GM19025 (cell line): ENCODE results near the gene OOSP4A.
"Not testable (repeated sequence)": the region's sequence is repeated elsewhere in the genome, so short reads cannot be mapped to it uniquely, and the experiment has no call there.

Experiments used
- ATAC-seq: cut with Tn5 transposase; IDR thresholded peaks from one replicate; pipeline ENCODE4 v1.9.1; 2021; ENCODE audit warnings: mild to moderate bottlenecking, low read depth, moderate library complexity; ENCODE audit not compliant: unreplicated experiment

Gene OOSP4A

DNA sequence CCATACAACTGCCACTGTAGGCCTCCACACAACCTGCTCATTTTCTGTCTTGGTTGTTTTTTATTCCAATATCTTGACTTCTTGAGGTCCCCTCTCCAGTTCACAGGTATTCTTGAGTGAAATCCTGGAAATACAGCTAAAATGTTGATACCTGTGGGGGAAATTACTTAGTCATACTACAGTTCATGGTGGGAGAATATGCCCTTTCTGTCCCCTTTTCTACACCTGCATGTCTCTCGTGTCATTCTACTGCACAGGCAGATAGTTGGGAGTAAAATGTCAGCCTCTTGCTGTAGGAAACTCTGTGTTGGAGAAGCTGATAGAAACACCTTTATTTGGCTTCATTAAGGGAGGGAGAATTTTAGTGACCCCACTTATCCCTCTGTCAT, 4.6 kb downstream of the OOSP4A start:
- ATAC-seq: no peak

DNA sequence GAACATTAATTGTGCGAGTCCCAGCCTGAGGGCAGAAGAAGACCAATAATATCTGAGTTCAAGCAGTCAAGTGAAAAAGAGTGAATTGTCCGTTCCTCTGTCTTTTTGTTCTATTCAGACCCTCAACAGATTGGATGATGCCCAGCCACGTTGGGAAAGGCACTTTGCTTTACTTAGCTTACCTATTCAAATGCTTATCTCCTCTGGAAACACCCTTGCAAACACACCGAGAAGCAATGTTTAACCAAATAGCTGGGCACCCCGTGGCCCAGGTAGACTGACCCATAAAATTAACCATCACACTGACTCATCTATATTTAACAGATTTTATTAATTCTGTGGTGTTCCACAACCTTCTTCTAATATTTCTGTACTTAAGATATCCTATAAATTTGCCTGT, 9.3 kb downstream of the OOSP4A start:
- ATAC-seq: no peak

DNA sequence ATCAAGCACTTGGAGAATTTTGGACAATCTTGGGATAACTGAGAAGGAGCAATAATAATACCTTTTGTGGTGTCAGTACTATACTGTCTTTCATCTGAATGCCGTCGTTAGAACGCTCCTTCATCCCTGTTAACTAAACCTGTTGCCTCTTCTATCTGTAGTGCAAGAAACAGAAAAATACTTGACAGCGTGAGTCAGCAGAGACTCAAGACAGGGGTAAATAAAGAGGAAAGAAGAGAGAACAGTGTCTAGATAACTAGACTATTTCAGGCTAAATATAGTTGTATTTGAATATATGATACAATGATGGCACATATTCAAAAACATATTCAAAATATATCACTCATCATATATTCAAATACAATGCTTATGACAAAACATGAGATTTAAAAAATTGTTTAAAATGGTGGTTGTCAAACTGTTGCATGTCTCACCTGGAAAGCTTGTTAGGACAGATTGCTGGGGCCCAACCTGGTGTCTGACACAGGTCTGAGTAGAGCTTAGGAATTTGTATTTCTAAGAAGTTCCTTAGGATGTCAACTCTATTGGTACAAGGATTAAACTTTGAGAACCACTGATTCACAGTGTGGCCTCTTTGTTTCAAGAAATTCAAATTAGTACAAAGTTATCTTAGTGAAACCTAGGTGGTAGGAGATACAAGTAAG, 17.4 kb downstream of the OOSP4A start:
- no peak for ATAC-seq

DNA sequence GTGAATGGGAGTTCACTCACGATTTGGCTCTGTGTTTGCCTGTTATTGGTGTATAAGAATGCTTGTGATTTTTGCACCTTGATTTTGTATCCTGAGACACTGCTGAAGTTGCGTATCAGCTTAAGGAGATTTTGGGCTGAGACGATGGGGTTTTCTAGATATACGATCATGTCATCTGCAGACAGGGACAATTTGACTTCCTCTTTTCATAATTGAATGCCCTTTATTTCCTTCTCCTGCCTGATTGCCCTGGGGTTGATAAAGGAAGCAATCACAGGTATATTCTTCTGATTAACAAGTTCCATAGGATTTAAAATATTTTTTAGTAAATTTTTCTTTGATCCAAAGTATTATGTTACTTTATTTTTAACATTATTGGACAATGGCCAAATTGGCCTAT, 18.2 kb downstream of the OOSP4A start:
- ATAC-seq: not testable (repeated sequence)

DNA sequence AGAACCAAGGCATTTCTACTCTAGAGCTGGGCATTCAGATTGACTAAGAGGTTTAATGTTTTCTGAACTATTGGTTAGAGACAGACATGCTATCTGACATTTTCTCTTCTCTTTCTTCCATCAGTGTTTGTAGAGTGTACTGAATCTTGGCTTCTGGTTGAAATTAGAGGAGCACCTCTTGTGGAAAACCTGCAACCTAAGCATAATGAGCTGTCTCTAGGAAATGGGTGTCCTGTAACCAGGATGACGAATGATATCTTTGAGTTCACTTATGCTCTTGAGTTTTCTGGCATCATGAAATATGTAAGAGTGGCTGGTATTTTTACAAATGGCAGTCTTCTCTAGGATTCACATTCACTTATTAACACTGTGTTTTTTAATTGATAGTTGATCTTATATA, 19.4 kb downstream of the OOSP4A start:
- no peak for ATAC-seq

DNA sequence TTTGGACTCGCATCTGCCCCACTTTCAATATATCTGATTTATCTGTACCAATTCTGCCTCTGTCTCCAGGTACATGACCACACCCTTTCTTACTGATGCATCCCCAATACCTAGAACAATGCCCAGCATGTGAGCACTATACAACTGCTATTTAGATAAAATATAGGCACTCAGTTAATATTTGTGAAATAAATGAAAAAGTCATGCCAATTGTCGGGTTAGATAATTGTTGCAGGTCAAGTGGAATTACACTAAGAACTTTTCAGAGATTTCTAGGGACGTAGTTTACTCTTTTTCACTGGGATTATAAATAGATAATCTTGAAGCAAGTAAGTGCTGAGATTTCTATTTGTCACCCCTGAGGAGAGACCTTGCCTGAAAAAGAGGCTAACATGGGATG, 20.5 kb downstream of the OOSP4A start:
- ATAC-seq: no peak

DNA sequence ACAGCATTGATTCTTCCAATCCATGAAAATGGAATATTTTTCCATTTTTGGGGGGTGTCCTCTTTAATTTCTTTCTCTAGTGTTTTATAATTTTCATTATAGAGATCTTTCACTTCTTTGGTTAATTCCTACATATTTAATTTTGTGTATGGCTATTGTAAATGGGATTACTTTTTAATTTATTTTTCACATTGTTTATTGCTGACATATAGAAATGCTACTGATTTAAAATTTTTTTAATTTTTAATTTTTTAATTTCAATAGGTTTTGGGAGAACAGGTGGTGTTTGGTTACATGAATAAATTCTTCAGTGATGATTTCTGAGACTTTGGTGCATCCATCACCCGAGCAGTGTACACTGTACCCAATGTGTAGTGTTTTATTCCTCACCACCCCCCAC, 26.6 kb downstream of the OOSP4A start:
- no peak for ATAC-seq

DNA sequence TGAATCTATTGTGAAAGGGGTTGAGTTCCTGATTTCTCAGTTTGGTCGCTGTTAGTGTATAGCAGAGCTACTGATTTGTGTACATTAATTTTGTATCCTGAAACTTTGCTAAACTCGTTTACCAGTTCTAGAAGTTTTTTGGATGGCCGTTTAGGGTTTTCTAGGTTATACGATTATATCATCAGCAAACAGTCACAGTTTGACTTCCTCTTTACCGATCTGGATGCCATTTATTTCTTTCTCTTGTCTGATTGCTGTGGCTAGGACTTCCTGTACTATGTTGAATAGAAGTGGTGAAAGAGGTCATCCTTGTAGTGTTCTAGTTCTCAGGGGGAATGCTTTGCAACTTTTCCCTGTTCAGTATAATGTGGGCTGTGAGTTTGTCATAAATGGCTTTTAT, 28.6 kb downstream of the OOSP4A start:
- no peak for ATAC-seq

DNA sequence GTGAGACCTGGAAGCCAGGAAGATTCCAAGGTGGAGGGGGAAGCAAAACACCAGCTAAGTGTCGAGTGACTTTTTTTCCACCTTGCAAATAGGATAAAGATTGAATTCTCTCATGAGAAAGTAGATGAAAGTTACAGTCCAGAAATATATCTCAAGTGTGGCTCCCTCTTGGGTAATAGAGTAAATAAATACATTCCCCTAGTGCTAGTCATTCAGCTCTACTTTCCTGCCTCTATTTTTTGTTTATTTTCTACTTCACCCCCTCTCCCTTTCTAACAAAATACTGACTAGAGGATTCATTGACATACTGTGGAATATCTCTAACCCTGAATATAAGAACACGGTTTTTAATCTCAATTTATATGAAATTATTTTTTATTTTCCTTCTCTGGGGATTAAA, 34.0 kb downstream of the OOSP4A start:
- no peak for ATAC-seq

DNA sequence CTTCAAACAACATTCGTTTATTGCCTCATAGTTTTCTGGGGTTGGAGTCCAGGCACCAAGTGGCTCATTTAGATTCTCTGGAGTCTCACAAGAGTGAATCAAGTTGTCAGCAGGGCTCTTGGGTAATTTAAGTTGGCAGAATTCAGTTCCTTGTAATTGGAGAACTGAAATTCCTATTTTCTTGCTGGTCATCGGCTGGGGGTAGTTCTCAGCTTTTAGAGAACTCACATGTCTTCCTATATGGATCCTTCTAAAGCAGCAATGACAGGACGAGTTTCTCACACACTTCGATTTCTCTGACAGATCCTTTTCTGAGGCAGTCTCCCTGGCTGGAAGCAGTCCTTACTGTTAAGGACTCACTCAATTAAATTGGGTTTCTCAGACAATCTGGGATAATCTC, 35.9 kb downstream of the OOSP4A start:
- no peak for ATAC-seq

DNA sequence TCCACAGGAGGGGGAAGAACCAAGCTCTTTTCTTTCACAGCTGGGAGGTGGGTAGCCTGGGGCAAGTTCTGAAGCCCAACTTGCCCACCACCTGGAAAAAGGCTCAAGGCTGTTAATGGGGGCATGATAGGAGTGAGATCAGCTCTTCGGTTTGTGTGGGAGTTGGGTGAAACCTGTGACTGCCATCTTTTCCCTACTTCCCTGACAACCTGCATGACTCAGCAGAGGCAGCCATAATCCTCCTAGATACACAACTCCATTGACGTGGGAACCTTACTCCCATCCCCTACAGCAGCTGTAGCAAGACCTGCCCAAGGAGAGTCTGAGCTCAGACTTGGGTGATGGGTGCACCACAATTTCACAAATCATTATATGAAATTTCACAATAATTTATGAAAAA, 39.9 kb downstream of the OOSP4A start:
- ATAC-seq: no peak

DNA sequence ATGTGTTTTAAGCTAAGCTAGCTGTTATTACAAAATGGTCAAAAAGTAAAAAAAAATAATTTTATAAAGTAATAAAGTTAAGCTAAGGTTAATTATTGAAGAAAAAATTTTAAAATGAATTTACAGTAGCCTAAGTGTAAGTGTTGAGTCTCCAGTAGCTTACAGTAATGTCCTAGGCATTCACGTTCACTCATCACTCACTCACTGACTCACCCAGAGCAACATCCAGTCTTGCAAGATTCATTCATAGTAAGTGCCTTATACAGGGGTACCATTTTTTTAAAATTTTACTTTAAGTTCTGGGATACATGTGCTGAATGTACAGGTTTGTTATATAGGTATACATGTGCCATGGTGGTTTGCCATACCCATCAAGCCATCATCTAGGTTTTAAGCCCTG, 41.5 kb downstream of the OOSP4A start:
- no peak for ATAC-seq

DNA sequence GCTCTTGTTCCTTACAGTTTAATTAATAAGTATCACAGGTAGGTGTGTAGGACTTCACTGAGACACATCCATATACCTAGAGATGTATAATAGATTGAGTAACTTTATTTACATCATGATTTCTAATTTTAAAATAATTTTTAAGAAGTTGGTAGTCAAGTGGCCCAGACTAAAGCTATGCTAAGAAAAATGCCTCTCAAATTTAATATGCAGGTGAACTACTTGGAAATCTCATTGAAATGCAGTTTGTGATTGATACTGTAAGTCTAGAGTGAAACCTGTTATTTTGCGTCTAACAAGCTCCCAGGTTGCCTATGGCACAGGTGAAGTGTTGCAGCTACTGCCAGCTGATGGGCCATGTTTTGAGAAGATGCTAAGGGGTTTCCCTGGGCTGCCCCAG, 53.0 kb downstream of the OOSP4A start, which contains the start of gene OOSP4B:
Gene OOSP4B (plus strand): TSS at position 301 of the 400 bp plus-strand sequence.
- no peak for ATAC-seq

DNA sequence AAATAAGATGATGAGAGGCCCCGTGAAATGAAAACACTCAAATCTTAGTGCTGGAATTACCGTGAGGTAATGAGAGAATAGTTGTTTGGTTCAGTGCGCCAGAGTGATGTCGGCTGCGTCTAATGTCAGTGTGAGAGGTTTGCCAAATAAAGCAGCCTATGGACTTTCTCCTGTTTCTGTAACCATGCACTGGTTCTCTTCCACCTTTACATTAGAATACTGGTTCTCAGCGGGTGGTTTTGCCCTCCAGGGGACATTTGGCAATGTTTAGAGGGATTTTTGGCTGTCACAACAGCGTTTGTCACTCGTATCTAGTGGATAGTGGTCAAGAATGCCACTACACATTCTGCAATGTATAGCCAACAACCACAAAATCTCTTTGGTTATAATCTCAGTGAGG, 54.2 kb downstream of the OOSP4A start:
- ATAC-seq: no peak
